HG02840 (cell line): ENCODE measurements around the gene DUSP5.
A peak's percentile ranks its signal among the peaks of the same experiment; 100 is the strongest.
"Not testable (repeated sequence)": the region's sequence is repeated elsewhere in the genome, so short reads cannot be mapped to it uniquely, and the experiment has no call there.

Source experiments
- ATAC-seq: cut with Tn5 transposase; IDR thresholded peaks from one replicate; pipeline ENCODE4 v1.9.1; 2021; ENCODE audit warnings: mild to moderate bottlenecking, moderate library complexity, moderate number of reproducible peaks; ENCODE audit not compliant: unreplicated experiment, low FRiP score

Gene DUSP5

DNA sequence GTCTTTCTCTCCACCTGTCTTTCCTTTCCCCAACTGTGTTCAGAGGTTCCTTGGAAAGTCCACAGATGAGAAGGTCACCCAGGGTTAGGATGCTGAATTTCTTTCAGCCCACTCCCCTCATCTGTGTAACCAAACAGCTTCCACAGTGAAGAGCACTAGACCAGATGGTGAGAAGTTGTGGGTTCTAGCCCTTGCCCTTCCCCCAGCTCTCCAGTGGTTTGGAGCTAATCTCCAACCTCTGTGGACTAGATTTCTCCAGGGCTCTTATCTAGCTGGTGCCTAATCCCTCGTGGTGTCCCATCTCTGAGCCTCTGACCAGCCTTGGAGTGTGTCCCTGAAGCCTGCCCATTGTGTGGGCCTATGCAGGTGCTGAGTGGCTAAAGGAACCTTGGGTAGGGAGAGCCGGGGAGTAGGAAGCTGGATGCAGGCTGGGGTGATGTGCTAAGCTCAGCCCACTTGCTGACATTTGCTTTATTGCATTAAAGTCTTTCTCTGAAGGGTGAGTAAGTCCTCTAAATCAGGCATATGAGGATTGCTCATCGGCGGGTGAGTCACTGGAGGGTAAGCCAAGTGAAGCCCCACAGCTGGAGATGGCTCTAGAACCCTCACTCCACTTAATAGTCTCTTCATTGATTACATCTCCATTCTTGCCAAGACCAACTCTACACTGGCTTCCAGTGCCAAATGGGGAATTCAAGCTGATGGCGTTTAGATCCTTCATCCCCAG, 14.9 kb downstream of the DUSP5 start:
- no peak for ATAC-seq

DNA sequence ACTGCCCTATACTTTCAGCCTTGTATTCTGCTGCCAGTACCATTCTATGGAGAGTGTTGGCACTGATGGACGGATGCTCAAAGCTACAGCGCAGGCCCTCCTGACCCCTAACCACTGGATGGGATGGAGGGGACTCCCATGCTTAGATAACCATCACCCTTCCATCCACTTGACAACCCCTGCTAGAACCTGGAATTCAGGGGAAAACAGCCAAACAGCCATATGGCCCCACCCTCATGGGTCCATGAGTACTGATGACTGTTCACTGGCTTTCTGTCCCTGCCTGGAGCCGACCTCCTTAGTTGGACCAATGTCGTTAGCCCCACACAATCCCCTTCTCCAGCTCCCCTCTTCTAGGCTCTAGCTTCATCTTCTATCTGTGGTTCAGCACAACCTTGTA, 16.2 kb downstream of the DUSP5 start:
- ATAC-seq, result no peak

DNA sequence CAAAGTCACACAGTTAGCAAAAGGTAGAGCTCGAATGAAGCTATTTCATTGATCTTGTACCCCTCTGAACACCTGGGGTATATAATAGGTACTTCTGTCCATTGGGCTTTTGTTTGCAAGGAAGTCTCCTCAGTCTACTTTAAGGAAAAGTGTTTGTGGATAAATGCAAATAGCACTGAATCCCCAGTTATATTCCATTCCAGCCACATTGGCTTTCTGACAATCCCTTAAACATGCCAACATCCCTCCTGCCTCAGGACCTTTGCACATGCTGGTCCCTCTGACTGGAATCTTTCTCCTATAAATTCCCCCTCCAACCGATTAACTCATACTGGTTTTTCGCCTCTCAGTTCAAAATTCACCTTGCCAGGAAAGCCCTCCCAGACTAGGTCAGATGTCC, 17.1 kb downstream of the DUSP5 start:
- ATAC-seq, result no peak

DNA sequence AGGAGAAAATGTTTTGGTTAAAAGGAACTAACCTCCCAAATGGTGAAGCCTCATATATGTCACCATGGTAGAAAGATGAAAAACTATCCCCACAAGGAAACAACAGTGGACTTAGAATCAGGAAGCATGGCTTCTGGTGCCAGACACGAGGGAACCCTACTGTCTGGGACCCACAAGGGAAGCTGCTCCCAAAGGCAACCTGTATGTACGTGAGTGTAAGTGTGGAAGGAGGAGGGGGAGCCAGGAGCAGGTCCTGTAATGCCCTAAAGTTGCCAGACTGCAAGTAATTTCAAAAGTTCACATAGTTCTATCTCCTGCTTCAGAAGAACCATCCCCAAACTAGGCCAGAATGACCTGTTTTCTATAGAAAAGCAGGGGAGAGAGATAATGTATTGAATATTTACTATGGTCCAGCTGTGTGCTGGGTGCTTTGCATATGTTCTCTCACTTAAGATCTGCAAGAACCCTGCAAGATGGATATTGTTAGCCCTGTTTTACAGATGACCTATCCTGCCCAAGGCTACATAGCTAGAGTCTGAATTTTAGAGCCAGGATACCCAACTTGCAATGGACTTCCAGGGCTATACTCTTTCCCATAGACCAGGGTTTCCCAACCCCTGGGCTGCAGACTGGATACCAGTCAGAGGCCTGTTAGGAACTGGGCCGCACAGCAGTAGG, 19.2 kb downstream of the DUSP5 start:
- ATAC-seq, result no peak

DNA sequence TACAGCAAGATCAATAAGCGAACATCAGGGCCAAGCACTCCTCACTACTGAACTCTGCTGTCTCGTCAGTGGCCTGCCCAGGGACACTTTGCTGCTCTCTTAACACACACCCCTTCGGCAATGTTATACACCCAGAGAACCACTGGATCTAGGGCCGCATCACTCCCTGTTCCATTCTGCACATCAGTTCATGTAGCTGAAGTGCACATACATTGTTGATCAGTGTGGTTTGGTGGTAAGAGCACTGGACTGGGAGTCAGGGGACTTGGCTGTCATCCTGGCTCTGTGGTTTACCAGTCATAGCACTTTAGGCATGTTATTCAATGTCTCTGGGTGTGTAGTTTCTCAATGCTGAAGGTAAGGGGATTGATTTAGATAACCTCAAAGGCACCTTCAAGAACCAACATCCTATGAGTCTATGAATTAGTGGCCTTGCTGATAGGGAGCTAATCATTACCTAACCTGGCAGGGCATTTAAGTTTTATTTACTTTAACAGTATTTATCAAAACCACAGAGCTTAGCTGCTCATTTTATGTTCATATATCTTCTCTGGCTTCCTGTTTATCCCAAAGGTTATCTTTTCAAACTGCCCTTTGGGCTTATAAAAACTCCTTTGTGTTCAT, 24.8 kb downstream of the DUSP5 start:
- ATAC-seq, result no peak

DNA sequence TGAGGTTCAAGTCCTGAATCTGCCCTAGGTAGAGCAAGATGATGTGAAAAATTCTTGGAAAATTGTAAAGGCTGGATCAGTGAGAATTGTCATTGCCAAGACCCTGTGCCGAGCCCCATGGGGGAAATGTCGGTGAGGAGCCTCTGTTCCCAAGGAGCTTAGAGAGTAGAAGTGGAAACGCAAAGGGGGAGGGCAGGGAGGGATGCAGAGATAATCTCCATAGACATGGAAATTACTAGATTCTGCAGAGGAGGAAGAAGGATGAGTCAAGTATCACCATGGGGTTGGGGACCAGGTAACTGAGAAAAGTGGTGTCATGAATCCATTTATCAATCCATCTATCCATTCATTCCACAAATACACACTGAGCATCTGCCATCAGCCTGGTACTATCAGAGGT, 26.0 kb downstream of the DUSP5 start:
- no peak for ATAC-seq

DNA sequence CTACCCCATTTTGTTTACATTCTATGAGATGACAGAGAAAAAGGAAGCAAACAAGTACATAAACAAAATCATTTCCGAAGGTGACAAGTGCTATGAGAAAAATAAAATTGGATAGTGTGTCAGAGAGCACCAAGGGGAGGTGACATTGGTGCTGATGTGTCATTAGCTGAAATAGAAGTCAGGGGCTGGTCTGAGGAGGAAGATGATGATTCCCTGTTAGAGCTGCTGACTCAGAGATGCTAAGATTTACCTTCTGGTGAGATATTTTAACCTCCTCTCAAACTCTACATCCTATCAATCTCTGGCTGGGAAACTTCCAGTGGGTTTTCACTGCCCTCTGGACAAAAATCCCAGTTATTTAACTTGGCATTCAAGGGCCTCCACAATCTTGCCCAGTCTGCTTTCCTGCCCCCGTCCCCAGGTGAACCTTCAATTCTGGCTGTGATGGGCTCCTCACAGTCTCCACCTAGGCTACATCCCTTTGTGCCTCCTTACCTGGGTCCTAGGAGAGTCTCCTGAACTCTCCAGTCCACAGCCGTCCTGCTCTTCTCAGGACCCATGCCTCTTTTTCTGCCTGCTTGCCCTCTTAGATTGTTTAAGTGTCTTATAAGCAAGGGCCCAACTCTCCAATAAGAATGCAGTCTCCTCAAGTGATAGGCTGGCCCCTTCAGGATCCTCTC, 26.6 kb downstream of the DUSP5 start:
- no peak for ATAC-seq

DNA sequence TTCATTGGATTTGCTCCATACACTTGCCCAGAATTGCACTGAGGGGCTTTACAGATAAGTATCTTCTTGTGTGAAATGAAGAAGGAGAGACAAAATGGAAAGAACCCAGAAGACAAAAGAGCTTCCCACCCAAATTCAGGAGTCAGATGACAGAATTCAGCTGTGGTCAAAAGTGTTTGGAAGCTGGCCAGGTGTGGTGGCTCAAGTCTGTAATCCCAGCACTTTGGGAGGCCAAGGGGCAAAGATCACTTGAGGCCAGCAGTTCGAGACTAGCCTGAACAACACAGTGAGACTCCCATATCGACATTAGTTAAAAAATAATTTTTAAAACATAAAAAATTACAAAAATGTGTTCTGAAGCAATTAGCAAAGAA, 27.1 kb downstream of the DUSP5 start:
- no peak for ATAC-seq

DNA sequence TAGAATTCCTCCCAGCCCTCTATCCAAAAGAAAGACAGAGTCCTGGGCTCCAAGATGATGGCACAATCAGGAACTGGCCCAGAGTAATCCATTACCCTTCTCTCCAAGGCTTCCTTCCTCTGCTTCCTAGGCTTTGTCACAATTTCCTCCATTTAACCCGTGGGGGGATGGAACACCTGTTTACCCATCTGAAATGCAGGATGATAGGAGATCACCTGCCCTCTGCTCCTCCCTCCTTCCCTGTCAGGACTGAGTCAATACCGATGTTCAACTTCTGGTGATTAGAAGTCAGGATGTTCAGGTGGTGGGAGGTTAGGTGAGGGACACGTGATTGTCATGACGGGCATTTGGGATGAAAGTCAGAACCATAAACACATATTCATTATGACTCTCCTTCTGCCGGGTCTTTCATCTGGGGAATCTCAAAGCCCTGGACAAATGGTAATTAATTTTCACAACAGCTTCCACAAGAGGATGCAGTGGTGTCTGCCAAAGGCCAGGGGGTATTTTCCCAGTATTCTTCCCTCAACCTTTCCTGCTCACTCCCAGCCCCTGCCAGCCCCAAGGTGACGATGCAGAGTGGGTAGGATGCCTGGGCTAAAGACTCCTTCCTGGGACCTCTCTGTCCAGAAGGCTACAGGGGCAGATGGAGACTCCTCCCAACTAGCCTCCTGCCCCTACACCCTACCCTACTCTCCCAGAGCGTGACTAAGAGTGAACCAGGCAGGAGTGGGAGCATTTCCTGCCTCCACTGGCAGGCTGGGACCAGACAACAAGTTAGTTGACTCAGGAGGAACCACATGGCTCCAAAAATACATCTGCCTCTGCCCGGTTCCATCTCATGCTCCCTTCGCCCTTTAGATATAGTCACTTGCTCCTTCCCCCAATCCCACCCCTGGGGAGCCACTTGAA, 27.9 kb downstream of the DUSP5 start:
- no peak for ATAC-seq

DNA sequence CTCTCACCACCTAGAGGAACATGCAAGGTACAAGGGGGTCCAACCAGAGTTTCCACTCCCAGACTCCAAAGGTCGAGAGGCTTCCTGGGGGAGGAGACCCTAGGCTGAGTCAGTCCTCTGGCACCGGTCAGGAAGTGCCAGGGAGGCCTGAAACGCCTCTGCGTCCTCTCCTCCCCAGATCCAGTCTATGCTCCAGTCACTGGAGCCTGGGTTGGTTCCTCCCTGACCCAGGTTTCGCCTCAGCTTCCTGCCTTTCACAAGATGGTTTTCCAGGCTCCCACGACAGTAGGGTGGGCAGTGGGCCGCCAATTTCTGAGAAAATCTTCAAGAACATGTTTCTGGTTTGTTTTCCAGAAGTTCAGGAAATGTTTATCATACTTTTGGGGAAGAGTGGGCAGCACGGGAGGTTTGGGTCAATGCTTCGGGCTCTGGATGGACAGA, 30.0 kb downstream of the DUSP5 start:
- no peak for ATAC-seq

DNA sequence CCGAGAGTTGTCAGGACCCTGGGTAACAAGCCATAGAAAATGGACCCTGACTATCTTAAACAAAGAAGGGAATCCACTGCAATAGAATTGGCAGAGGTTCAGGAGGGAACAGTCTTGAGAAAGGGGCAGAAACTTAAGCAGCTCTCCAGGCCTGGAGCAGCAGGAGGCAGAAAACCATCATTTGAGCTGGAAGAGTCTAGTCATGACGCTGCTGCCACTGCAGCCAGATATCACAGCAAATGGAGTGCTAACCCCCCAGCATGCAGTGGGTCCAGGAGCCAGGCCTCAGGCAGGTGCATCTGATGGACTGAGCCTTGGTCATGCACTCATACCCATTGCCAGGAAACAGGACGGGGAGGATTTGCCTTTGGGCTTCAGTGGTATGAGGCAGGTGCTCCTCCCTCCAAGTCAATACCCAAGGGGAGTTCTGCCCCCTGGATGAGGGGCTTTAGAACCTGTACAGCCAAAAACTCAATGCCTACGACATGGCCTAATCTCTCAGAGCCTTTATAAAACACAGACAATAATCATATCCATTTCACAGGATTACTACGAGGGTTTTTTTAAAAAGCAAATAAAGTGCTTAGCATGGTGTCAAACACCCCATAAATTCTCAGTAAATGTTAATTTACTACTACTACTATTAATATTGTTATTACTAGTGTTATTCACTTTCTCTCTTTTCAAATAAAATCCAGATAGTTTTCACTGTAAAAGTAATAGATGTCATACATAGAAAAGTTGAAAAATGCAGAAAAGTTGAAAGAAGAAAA, 30.7 kb downstream of the DUSP5 start:
- peak; percentile 16 for ATAC-seq

DNA sequence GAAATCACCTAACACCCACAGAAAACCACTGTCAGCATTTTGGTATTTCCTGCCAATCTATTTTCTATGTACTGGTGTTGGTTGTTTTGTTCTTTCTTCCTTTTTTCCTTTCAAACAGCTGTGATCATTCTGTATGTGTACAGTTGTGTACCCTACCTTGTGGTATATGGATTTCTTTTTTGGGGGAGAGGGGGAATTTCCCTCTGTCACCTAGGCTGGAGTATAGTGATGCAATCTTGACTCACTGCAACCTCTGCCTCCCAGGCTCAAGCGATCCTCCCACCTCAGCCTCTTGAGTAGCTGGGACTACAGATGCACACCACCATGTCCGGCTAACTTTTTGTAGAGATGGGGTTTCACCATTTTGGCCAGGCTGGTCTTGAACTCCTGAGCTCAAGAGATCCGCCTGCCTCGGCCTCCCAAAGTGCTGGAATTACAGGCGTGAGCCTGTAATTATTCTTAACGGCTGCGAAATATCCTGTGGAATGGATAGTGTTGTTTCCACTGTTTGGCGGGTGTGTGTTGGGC, 31.4 kb downstream of the DUSP5 start:
- ATAC-seq, result peak; percentile 74

DNA sequence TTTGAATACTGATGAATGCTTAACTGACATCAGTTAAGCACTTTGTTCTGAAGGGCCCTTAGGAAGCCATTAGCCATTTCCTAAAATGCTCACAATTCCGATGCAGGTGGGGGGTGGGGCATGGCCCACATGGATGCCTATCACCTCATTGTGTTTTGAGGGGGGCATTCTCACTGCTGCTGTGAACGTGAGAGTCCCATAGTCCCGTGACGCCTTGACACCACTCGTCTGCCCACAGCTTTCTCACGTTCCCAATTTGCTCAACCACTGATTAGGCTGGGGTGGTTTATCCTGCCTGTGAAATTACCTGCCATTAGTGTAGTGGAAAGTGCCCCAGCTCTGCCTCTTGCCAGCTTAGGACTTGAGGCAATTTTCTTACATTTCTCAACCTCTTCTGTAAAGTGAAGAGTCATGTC, 31.9 kb downstream of the DUSP5 start:
- ATAC-seq, result no peak

DNA sequence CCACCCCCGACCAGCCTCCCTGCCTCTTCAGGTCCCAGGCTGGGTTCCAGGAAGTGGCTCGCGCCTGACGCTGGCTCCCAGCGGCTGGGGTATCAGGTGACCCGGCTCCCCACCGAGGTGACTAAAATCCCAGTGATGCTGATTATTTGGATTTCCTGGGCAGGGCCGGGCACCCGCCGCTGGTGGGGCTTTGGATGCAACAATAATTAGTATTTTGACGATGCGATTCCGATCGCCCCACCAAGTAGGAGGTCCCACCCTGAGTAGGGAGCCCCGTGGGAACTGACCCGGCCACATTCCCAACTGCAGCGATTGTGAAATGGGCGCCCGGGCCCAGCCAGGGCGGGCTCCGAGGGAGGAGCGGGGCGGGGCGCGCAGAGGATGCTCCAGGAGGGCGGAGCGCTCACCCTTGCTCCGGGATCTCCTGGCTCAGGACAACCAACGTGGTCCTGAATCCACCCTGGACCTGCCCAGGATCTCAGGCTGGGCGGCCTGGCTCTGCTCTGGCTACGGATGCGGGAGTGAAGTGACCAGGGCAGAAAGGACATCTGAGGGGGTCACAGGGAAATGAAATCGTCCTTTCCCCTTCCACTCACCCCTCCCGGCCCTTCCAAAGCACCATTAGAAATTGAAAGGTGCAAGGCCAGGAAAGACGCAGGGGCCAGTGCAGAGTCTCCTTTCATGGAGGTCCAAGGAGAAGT, 32.6 kb downstream of the DUSP5 start:
- ATAC-seq, result no peak

DNA sequence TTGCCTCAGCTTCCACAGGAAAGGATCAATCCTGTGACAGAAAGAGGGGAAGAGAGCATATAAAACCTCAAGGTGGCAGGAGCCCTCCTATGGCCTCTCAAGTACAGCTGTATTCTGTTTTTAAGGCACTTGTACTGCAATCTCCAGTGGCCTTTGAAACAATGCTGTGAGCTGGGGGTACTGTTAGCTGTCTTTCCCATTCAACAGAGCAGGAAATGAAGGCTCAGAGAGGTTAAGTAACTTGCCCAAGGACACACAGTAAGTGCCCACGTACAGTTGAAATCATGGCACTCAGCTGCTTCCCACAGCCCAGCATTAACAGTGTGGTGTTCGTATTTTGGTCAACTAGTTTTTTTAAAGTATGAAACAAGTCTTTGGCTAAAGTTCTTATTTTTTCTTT, 34.0 kb downstream of the DUSP5 start:
- no peak for ATAC-seq

DNA sequence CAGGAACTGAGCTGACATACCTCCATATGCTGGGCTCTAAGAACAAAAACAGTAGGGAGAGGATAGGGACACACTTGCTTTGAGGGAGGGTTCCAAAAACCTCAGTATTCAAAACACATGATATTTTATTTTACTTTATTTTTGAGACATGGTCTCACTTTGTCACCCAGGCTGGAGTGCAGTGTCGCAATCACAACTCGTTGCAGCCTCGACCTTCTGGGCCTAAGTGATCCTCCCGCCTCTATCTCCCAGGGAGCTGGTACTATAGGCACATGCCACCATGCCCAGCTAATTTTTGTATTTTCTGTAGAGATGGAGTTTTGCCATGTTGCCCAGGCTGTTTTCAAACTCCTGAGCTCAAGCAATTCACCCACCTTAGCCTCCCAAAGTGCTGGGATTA, 34.9 kb downstream of the DUSP5 start:
- not testable (repeated sequence) for ATAC-seq

DNA sequence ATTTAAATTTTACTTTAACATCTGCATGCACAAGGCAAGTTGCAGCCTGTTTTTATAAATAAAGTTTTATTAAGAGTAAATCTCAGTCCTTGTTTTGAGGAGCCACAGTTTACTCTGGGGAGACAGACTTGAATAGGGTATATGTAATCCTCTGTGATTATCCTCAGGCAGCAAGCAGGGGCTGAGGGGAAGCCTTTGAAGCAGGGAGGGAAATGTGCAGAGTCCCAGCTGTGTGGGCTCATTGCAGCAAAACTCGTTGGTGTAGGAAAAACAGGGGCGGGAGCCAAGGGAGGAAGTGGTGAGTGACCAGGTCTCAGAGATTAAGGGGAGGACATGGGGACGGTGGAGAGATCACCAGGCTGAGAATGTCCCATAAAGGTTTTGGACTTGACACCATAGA, 35.4 kb downstream of the DUSP5 start:
- no peak for ATAC-seq

DNA sequence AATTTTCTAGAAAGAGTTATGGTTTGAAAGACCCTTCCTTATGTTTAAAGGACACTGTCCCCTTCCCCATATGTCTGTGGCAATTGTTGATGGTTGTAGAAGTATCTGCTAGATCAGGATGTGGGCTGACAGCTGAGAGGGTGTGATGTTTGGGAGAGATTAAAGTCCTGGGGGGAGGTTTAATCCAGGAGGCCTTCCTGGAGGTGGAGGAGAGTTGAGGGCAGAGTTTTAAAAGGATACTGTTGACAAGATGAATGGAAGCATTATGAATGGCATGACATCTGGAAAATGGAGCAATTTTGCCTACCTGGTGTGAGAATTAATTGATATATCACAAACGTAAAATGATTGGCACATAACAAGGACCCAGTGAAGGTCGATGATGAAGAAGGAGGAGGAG, 36.9 kb downstream of the DUSP5 start:
- no peak for ATAC-seq
